ENCODE data around the gene SLC29A2.

DNA sequence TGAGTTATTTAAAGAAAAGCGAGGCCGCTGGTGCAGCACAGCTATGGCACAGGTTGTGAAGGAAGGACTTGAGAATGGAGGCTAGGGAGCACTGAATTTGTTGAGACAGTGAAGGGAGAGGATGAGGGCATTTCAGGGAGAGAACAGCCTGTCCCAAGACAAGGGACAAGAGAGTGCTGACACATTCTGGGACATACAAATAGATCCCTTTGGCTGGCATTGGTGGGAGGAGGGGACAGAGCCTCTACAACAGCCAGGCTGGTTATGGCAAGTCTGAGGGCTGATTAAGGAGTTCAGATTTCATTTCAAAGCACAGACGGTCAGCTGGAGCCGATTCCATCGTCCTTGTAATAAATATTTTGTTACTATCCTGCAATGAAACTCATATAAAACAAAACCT is 1.7 kb upstream of the SLC29A2 start:
- TF ChIP-seq, protein P1, sequence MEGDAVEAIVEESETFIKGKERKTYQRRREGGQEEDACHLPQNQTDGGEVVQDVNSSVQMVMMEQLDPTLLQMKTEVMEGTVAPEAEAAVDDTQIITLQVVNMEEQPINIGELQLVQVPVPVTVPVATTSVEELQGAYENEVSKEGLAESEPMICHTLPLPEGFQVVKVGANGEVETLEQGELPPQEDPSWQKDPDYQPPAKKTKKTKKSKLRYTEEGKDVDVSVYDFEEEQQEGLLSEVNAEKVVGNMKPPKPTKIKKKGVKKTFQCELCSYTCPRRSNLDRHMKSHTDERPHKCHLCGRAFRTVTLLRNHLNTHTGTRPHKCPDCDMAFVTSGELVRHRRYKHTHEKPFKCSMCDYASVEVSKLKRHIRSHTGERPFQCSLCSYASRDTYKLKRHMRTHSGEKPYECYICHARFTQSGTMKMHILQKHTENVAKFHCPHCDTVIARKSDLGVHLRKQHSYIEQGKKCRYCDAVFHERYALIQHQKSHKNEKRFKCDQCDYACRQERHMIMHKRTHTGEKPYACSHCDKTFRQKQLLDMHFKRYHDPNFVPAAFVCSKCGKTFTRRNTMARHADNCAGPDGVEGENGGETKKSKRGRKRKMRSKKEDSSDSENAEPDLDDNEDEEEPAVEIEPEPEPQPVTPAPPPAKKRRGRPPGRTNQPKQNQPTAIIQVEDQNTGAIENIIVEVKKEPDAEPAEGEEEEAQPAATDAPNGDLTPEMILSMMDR (IDR thresholded peaks at IDR 0.05), result no peak
- no peak for TF ChIP-seq POLR2A (IDR thresholded peaks at IDR 0.05)
